Spleen (tissue), 7 donors: ENCODE results near the gene KRT39.
"Not testable (repeated sequence)": the region's sequence is repeated elsewhere in the genome, so short reads cannot be mapped to it uniquely, and the experiment has no call there.

Source experiments
- POLR2A ChIP-seq, 3 donors: fragments of 450-650 bp; IDR thresholded peaks; one replicate each; pipeline ENCODE4 v1.5.1; 2017; ENCODE audit warnings: antibody characterized with exemption in 3 of 3, mild to moderate bottlenecking in 1 of 3
- POLR2AphosphoS5 ChIP-seq, 3 donors: sonication (generic); formaldehyde crosslinking; IDR thresholded peaks; one replicate each; pipeline ENCODE4 v1.5.1; 2017; ENCODE audit warnings: antibody characterized with exemption in 3 of 3
- TF ChIP-seq, protein P1 (sequence below), 11 experiments: fragments of 200-600 bp in 7 of 11; fragments of 450-650 bp in 4 of 11; sonication (generic) in 4 of 11; IDR thresholded peaks in 8 of 11; conservative IDR thresholded peaks in 3 of 11; 1 replicate in 7 of 11; 2 replicates in 4 of 11; pipeline versions ENCODE4 v1.4.0 to v1.8.0; 2016 to 2021; ENCODE audit warnings: antibody characterized with exemption in 11 of 11, inconsistent platforms in 4 of 11, mild to moderate bottlenecking in 1 of 11
- donor health status: DM: no; HTN: no; CAD: no; lungs with moderate emphysema.
- donor health status: DM: no; HTN: no; CAD: no.
- donor health status: DM: no; HTN: no; CAD: no.

DNA sequence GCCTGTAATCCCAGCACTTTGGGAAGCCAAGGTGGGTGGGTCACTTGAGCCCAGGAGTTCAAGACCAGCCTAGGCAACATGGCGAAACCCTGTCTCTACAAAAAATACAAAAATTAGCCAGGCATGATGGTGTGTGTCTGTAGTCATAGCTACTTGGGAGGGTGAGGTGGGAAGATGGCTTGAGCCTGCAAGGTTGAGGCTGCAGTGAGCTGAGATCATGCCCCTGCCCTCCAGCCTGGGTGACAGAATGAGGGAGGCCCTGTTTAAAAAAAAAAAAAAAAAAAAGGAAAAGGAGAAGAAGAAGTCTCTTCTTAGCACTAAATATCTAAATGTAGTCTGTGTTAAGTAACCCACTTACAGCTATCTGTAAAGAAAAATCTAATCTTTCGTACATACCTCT, 49.6 kb downstream of the KRT39 start:
- TF ChIP-seq, protein P1, sequence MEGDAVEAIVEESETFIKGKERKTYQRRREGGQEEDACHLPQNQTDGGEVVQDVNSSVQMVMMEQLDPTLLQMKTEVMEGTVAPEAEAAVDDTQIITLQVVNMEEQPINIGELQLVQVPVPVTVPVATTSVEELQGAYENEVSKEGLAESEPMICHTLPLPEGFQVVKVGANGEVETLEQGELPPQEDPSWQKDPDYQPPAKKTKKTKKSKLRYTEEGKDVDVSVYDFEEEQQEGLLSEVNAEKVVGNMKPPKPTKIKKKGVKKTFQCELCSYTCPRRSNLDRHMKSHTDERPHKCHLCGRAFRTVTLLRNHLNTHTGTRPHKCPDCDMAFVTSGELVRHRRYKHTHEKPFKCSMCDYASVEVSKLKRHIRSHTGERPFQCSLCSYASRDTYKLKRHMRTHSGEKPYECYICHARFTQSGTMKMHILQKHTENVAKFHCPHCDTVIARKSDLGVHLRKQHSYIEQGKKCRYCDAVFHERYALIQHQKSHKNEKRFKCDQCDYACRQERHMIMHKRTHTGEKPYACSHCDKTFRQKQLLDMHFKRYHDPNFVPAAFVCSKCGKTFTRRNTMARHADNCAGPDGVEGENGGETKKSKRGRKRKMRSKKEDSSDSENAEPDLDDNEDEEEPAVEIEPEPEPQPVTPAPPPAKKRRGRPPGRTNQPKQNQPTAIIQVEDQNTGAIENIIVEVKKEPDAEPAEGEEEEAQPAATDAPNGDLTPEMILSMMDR (IDR thresholded peaks at IDR 0.05 in 8 of 11, conservative IDR thresholded peaks at IDR 0.05 in 3 of 11): not testable (repeated sequence)
- not testable (repeated sequence) for TF ChIP-seq POLR2A, POLR2AphosphoS5 (IDR thresholded peaks at IDR 0.05)
